ENCODE measurements around the gene CNIH1. TPM values are rescaled to one million over a fixed set of nuclear protein-coding genes. Genes with fewer than 3 reads are reported as not detected.

The CNIH1 gene
- total and polyA plus RNA-seq, 2 of the 13 experiments (the other 11 are each of a cell fraction or from before 2014, with no cell fraction given) = 166 to 421 TPM

DNA sequence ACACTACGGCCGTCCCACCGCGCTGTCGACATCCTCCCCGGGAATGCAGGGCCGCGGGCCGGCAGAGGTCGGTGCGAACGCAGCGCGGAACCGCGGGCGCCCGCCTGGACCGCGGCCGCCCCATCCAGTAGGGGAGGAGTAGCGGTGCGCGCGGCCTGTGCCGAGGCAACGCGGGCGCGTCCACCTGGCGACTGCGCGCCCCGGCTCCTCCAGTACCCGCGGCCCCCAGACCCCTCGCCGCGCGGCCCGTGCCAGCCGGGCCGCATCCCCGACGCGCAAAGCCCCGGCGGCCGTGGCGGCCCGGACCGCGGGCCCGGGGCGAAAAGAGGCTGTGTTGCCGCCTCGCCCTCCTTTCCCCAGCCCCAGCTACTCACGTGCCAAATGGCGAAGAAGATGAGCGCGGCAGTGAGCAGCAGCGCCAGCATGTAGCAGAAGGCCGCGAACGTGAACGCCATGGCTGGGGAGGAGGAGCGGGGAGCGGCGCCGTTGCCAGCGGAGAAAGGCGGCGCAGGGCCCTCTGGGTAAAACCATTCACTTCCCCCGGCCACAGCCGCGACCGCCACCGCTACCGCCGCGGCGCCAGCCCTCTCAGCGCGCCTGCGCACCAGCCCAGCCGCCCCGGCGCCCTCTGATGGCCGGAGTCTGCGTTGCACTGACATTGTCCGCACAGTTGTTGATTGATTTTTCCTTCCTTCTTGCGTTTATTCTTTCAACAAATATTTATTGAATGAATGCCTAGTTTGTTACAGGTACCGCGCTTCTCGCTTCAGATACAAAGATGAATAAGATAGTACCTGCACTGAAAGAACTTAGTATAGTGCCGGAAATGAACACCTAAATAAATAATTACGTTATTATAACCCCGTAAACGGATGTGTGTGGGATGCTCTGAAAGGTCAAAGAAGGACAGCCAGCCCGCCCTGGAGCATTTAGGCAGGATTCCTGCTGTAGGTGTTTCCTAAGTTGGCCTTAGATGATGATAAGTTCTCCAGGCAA, at the start of gene CNIH1 (continued):
- TF ChIP-seq PHF21A (CRISPR knock-in tag; IDR thresholded peaks at IDR 0.05) (peak; percentile 33; the same call in 1 of the 2 replicates), SETDB1 (CRISPR knock-in tag; IDR thresholded peaks at IDR 0.05; ENCODE audit: borderline replicate concordance) (no peak), SMC3 (IDR thresholded peaks at IDR 0.05; ENCODE audit: low read length) (peak; percentile 37; the same call in 1 of the 2 replicates), NFATC3 (CRISPR knock-in tag; IDR thresholded peaks at IDR 0.05) (0 out of 2 replicates have a peak, but pooled peaks have one; percentile 20), ZBTB7A (CRISPR knock-in tag; IDR thresholded peaks at IDR 0.05) (no peak; the same call in 1 of the 2 replicates), KDM3A (CRISPR knock-in tag; IDR thresholded peaks at IDR 0.05; ENCODE audit: low read depth) (0 out of 2 replicates have a peak, but pooled peaks have one; percentile 74), ATF7-NPFF (CRISPR knock-in tag; IDR thresholded peaks at IDR 0.05; ENCODE audit: low read depth) (no peak; the same call in 1 of the 2 replicates), MAF1 (CRISPR knock-in tag; IDR thresholded peaks at IDR 0.05; ENCODE audit: borderline replicate concordance) (no peak)
- TF ChIP-seq, protein P1, sequence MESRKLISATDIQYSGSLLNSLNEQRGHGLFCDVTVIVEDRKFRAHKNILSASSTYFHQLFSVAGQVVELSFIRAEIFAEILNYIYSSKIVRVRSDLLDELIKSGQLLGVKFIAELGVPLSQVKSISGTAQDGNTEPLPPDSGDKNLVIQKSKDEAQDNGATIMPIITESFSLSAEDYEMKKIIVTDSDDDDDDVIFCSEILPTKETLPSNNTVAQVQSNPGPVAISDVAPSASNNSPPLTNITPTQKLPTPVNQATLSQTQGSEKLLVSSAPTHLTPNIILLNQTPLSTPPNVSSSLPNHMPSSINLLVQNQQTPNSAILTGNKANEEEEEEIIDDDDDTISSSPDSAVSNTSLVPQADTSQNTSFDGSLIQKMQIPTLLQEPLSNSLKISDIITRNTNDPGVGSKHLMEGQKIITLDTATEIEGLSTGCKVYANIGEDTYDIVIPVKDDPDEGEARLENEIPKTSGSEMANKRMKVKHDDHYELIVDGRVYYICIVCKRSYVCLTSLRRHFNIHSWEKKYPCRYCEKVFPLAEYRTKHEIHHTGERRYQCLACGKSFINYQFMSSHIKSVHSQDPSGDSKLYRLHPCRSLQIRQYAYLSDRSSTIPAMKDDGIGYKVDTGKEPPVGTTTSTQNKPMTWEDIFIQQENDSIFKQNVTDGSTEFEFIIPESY (CRISPR knock-in tag; IDR thresholded peaks at IDR 0.05) = peak; percentile 5; the same call in 1 of the 2 replicates
- TF ChIP-seq, protein P2, sequence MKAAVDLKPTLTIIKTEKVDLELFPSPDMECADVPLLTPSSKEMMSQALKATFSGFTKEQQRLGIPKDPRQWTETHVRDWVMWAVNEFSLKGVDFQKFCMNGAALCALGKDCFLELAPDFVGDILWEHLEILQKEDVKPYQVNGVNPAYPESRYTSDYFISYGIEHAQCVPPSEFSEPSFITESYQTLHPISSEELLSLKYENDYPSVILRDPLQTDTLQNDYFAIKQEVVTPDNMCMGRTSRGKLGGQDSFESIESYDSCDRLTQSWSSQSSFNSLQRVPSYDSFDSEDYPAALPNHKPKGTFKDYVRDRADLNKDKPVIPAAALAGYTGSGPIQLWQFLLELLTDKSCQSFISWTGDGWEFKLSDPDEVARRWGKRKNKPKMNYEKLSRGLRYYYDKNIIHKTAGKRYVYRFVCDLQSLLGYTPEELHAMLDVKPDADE (CRISPR knock-in tag; IDR thresholded peaks at IDR 0.05) = no peak
- TF ChIP-seq, protein P3, sequence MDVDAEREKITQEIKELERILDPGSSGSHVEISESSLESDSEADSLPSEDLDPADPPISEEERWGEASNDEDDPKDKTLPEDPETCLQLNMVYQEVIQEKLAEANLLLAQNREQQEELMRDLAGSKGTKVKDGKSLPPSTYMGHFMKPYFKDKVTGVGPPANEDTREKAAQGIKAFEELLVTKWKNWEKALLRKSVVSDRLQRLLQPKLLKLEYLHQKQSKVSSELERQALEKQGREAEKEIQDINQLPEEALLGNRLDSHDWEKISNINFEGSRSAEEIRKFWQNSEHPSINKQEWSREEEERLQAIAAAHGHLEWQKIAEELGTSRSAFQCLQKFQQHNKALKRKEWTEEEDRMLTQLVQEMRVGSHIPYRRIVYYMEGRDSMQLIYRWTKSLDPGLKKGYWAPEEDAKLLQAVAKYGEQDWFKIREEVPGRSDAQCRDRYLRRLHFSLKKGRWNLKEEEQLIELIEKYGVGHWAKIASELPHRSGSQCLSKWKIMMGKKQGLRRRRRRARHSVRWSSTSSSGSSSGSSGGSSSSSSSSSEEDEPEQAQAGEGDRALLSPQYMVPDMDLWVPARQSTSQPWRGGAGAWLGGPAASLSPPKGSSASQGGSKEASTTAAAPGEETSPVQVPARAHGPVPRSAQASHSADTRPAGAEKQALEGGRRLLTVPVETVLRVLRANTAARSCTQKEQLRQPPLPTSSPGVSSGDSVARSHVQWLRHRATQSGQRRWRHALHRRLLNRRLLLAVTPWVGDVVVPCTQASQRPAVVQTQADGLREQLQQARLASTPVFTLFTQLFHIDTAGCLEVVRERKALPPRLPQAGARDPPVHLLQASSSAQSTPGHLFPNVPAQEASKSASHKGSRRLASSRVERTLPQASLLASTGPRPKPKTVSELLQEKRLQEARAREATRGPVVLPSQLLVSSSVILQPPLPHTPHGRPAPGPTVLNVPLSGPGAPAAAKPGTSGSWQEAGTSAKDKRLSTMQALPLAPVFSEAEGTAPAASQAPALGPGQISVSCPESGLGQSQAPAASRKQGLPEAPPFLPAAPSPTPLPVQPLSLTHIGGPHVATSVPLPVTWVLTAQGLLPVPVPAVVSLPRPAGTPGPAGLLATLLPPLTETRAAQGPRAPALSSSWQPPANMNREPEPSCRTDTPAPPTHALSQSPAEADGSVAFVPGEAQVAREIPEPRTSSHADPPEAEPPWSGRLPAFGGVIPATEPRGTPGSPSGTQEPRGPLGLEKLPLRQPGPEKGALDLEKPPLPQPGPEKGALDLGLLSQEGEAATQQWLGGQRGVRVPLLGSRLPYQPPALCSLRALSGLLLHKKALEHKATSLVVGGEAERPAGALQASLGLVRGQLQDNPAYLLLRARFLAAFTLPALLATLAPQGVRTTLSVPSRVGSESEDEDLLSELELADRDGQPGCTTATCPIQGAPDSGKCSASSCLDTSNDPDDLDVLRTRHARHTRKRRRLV (CRISPR knock-in tag; IDR thresholded peaks at IDR 0.05) = no peak
- TF ChIP-seq, protein P4, sequence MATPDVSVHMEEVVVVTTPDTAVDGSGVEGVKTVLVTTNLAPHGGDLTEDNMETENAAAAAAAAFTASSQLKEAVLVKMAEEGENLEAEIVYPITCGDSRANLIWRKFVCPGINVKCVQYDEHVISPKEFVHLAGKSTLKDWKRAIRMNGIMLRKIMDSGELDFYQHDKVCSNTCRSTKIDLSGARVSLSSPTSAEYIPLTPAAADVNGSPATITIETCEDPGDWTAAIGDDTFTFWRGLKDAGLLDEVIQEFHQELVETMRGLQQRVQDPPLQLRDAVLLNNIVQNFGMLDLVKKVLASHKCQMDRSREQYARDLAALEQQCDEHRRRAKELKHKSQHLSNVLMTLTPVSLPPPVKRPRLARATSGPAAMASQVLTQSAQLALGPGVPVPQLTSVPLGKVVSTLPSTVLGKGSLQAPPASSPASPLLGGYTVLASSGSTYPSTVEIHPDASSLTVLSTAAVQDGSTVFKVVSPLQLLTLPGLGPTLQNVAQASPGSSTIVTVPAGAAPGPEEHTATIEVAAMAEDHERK (CRISPR knock-in tag; IDR thresholded peaks at IDR 0.05; ENCODE audit: low read depth) = no peak
- TF ChIP-seq, protein P5, sequence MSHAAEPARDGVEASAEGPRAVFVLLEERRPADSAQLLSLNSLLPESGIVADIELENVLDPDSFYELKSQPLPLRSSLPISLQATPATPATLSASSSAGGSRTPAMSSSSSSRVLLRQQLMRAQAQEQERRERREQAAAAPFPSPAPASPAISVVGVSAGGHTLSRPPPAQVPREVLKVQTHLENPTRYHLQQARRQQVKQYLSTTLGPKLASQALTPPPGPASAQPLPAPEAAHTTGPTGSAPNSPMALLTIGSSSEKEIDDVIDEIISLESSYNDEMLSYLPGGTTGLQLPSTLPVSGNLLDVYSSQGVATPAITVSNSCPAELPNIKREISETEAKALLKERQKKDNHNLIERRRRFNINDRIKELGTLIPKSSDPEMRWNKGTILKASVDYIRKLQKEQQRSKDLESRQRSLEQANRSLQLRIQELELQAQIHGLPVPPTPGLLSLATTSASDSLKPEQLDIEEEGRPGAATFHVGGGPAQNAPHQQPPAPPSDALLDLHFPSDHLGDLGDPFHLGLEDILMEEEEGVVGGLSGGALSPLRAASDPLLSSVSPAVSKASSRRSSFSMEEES (CRISPR knock-in tag; IDR thresholded peaks at IDR 0.05) = no peak
- TF ChIP-seq, protein P6, sequence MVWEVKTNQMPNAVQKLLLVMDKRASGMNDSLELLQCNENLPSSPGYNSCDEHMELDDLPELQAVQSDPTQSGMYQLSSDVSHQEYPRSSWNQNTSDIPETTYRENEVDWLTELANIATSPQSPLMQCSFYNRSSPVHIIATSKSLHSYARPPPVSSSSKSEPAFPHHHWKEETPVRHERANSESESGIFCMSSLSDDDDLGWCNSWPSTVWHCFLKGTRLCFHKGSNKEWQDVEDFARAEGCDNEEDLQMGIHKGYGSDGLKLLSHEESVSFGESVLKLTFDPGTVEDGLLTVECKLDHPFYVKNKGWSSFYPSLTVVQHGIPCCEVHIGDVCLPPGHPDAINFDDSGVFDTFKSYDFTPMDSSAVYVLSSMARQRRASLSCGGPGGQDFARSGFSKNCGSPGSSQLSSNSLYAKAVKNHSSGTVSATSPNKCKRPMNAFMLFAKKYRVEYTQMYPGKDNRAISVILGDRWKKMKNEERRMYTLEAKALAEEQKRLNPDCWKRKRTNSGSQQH (CRISPR knock-in tag; IDR thresholded peaks at IDR 0.05; ENCODE audit: low read depth) = peak; percentile 94; the same call in 1 of the 2 replicates

All from HepG2 (cell line).